Testis (tissue), 2 donors: ENCODE data around the gene COL5A1.

Source experiments
- CTCF ChIP-seq, 3 experiments: fragments of 450-650 bp in 2 of 3; fragments of 200-600 bp in 1 of 3; sonication (generic) in 1 of 3; IDR thresholded peaks; one replicate each; pipeline ENCODE4 v1.5.1; 2016 to 2019; ENCODE audit warnings: antibody characterized with exemption in 3 of 3, mild to moderate bottlenecking in 2 of 3, moderate library complexity in 1 of 3
- POLR2A ChIP-seq: fragments of 450-650 bp; IDR thresholded peaks from one replicate; pipeline ENCODE4 v1.6.1; 2017; ENCODE audit warnings: antibody characterized with exemption, mild to moderate bottlenecking, moderate library complexity

- no peak for TF ChIP-seq POLR2A
- no peak for TF ChIP-seq CTCF (IDR thresholded peaks at IDR 0.05)
Measured at GRCh38 chr9:134734270-134734669, 92.7 kb downstream of the COL5A1 start.
